Activated naive CD4-positive, alpha-beta T cell treated with anti-CD3 and anti-CD28 coated beads for 36 hours (primary cell): ENCODE data around the gene GPR52. TPM values are rescaled to one million over a fixed set of nuclear protein-coding genes. Genes with fewer than 3 reads are reported as not detected.

Source experiments
- CTCF ChIA-PET: fragments of 350-600 bp; sonication (Branson Sonifier 250); formaldehyde crosslinking; loops from one replicate; lab custom pipeline; 2021; ENCODE audit warnings: antibody characterized with exemption; lab: Charles Lee
- DNase-seq: peaks from one replicate; pipeline ENCODE4 v3.0.0-alpha.2; 2020
- H3K27ac Mint-ChIP-seq: one replicate; pipeline ENCODE4 v1.8.0; 2021; ENCODE audit warnings: mild to moderate bottlenecking, mixed read lengths
- H3K27me3 Mint-ChIP-seq: one replicate; pipeline ENCODE4 v1.8.0; 2021; ENCODE audit warnings: low read depth, mixed read lengths
- H3K36me3 Mint-ChIP-seq: one replicate; pipeline ENCODE4 v1.8.0; 2021; ENCODE audit warnings: low read depth, mixed read lengths
- H3K4me1 Mint-ChIP-seq: one replicate; pipeline ENCODE4 v1.8.0; 2021; ENCODE audit warnings: low read depth, mixed read lengths
- H3K4me3 Mint-ChIP-seq: one replicate; pipeline ENCODE4 v1.8.0; 2021; ENCODE audit warnings: mild to moderate bottlenecking, moderate library complexity, mixed read lengths
- H3K9me3 Mint-ChIP-seq: one replicate; pipeline ENCODE4 v1.8.0; 2021; ENCODE audit warnings: mixed read lengths
- intact Hi-C: fragments of 100-400 bp; cut with micrococcal nuclease; formaldehyde crosslinking; loops from one replicate; pipeline ENCODE4 v1.15.1; 2023
- total RNA-seq, 2 experiments: library from RNA; stranded (reverse); gene quantifications; one replicate each; pipeline ENCODE4 v1.2.3, GENCODE V29; 2021

The GPR52 gene
- total RNA-seq, 2 experiments from 2014 or later, result 0.20 TPM; not detected in 1

DNA sequence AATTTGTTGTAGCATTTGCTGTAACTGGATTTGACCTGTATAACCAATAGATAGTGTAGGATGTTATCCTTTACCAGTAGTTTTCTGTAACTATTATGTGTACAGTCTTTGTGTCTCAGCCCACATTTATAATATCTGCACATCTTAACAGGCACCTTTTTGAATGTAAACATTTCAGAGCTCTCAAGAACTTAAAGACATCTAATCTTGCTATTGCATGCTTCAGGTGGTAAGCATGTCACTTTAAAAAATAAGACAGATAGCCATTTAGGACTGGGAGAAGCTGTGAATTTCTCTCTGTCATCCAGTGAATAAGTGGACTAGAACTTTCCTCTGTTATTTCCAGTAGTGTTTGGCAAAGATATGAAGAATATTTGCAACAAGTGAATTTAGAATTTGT, 22.6 kb upstream of the GPR52 start:
- Mint-ChIP-seq H3K9me3 (no peaks in the 10 kb centered on the region), H3K27ac (no peak overlapping the region), H3K36me3 (peaks cover 2% of the 10 kb centered on the region), H3K4me1 (no peaks in the 10 kb centered on the region), H3K4me3 (no peak overlapping the region), H3K27me3 (no peaks in the 10 kb centered on the region)
- intact Hi-C loops, result no loop called here
- CTCF ChIA-PET, result no interaction called here
- DNase-seq, result no peak

GRCh38 chr1:174426153-174426552, 21.6 kb upstream of the GPR52 start:
- H3K27ac Mint-ChIP-seq, result no peak overlapping the region
- H3K4me3 Mint-ChIP-seq, result no peak overlapping the region
- intact Hi-C loops, result no loop called here
- peaks cover 2% of the 10 kb centered on the region for H3K36me3 Mint-ChIP-seq
- no peaks in the 10 kb centered on the region for H3K27me3 Mint-ChIP-seq
- DNase-seq, result no peak
- no peaks in the 10 kb centered on the region for H3K9me3 Mint-ChIP-seq
- CTCF ChIA-PET, result no interaction called here
- no peaks in the 10 kb centered on the region for H3K4me1 Mint-ChIP-seq

- no peak for DNase-seq
- Mint-ChIP-seq H3K27me3 (no peaks in the 10 kb centered on the region), H3K4me1 (no peaks in the 10 kb centered on the region), H3K36me3 (no peaks in the 10 kb centered on the region), H3K27ac (no peak overlapping the region), H3K4me3 (no peak overlapping the region), H3K9me3 (no peaks in the 10 kb centered on the region)
- CTCF ChIA-PET, result no interaction called here
- intact Hi-C loops, result no loop called here
Measured at GRCh38 chr1:174428033-174428432, 19.7 kb upstream of the GPR52 start.

- Mint-ChIP-seq H3K27ac (no peak overlapping the region), H3K27me3 (no peaks in the 10 kb centered on the region), H3K36me3 (no peaks in the 10 kb centered on the region), H3K9me3 (no peaks in the 10 kb centered on the region), H3K4me1 (no peaks in the 10 kb centered on the region), H3K4me3 (no peak overlapping the region)
- DNase-seq, result no peak
- CTCF ChIA-PET, result no interaction called here
- intact Hi-C loops, result no loop called here
Measured at GRCh38 chr1:174428739-174429138, 19.0 kb upstream of the GPR52 start.

DNA sequence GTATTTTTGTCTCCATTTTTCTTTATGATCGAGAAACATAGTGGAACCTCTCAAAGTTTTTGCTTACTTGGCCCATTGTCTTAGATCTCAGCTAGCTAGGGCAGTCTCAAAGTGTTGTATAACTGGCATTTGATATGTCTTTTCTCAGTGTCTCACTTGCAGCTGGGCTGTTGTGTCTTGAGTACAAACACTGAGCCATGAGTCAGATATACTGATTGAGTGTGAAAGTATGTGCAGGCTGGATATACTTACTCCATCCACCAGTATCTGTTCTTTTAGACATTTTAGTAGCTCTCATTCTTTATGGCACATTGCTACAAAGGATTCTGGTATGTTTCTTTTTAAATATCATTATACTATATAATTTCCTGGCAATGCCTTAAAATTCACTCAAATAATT, 14.3 kb upstream of the GPR52 start:
- no peak overlapping the region for H3K4me3 Mint-ChIP-seq
- peaks cover 6% of the 10 kb centered on the region for H3K9me3 Mint-ChIP-seq
- CTCF ChIA-PET, result no interaction called here
- intact Hi-C loops, result no loop called here
- no peak overlapping the region for H3K27ac Mint-ChIP-seq
- H3K4me1 Mint-ChIP-seq, result no peaks in the 10 kb centered on the region
- H3K27me3 Mint-ChIP-seq, result no peaks in the 10 kb centered on the region
- H3K36me3 Mint-ChIP-seq, result peaks cover 4% of the 10 kb centered on the region
- no peak for DNase-seq

- no peaks in the 10 kb centered on the region for H3K27me3 Mint-ChIP-seq
- intact Hi-C loops, result no loop called here
- DNase-seq, result no peak
- H3K4me3 Mint-ChIP-seq, result no peak overlapping the region
- no peaks in the 10 kb centered on the region for H3K4me1 Mint-ChIP-seq
- H3K27ac Mint-ChIP-seq, result no peak overlapping the region
- no peaks in the 10 kb centered on the region for H3K36me3 Mint-ChIP-seq
- CTCF ChIA-PET, result no interaction called here
- H3K9me3 Mint-ChIP-seq, result peaks cover 2% of the 10 kb centered on the region
Measured at GRCh38 chr1:174445351-174445750, 2.4 kb upstream of the GPR52 start.

GRCh38 chr1:174445817-174446216, 1.9 kb upstream of the GPR52 start:
- Mint-ChIP-seq H3K4me1 (no peaks in the 10 kb centered on the region), H3K4me3 (no peak overlapping the region), H3K27ac (no peak overlapping the region), H3K9me3 (peaks cover 2% of the 10 kb centered on the region), H3K27me3 (no peaks in the 10 kb centered on the region), H3K36me3 (no peaks in the 10 kb centered on the region)
- intact Hi-C loops, result no loop called here
- no peak for DNase-seq
- CTCF ChIA-PET, result no interaction called here

GRCh38 chr1:174448531-174448883, 743 bp downstream of the GPR52 start:
- Mint-ChIP-seq H3K27me3 (no peaks in the 10 kb centered on the region), H3K36me3 (no peaks in the 10 kb centered on the region), H3K9me3 (peaks cover 2% of the 10 kb centered on the region), H3K4me3 (no peak overlapping the region), H3K4me1 (no peaks in the 10 kb centered on the region), H3K27ac (no peak overlapping the region)
- intact Hi-C loops, result no loop called here
- DNase-seq, result no peak
- CTCF ChIA-PET, result no interaction called here

DNA sequence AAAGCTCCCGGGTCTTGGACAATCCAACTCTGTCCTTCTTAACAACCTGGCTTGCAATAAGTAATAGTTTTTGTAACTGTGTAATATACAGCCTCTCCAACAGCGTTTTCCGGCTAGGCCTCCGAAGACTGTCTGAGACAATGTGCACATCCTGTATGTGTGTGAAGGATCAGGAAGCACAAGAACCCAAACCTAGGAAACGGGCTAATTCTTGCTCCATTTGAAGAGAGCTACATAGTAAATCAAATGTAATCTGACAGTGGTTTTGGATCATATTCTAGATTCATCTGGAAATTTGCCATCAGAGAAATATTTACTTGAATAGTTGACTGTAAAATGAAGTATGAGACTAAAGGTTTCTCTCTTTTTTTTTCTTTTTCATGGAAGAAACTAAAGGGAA, 1.2 kb downstream of the GPR52 start:
- Mint-ChIP-seq H3K27me3 (no peaks in the 10 kb centered on the region), H3K36me3 (no peaks in the 10 kb centered on the region), H3K4me1 (no peaks in the 10 kb centered on the region), H3K27ac (no peak overlapping the region), H3K9me3 (no peaks in the 10 kb centered on the region), H3K4me3 (no peak overlapping the region)
- DNase-seq, result no peak
- CTCF ChIA-PET, result no interaction called here
- intact Hi-C loops, result no loop called here

- no peak overlapping the region for H3K27ac Mint-ChIP-seq
- H3K4me1 Mint-ChIP-seq, result no peaks in the 10 kb centered on the region
- DNase-seq, result no peak
- no peaks in the 10 kb centered on the region for H3K9me3 Mint-ChIP-seq
- intact Hi-C loops, result no loop called here
- H3K27me3 Mint-ChIP-seq, result no peaks in the 10 kb centered on the region
- H3K36me3 Mint-ChIP-seq, result no peaks in the 10 kb centered on the region
- no peak overlapping the region for H3K4me3 Mint-ChIP-seq
- CTCF ChIA-PET, result interaction anchor here (0.6 kb wide), 1 partner anchor 30 kb away, joined by 3 read pairs; no protein-coding TSS in a partner anchor
Measured at GRCh38 chr1:174451408-174451807, 3.6 kb downstream of the GPR52 start.

DNA sequence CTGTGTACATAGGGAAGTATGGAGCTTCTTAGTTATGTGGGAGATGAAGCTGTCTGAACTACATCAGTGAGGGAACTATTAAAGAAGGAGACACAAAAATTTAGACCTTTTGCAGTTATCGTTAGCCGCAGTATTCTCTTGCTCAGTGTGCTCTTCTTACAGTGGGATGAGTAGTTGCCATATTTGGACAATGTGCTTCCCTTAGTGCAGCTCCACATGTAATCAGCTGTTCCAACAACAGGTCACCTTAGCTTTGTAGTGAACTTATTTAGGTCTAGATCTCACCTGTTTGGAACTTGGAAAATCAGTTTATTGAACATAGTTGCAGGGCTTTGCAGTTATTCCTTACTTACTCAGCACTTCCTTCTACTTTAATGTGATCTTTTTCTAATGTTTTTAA, 18.1 kb downstream of the GPR52 start:
- H3K4me1 Mint-ChIP-seq, result no peaks in the 10 kb centered on the region
- H3K27ac Mint-ChIP-seq, result no peak overlapping the region
- intact Hi-C loops, result no loop called here
- no peak for DNase-seq
- CTCF ChIA-PET, result interaction anchor here (0.7 kb wide), 2 partner anchors 203 to 615 kb away, joined by 3 read pairs; no protein-coding TSS in a partner anchor
- H3K27me3 Mint-ChIP-seq, result no peaks in the 10 kb centered on the region
- H3K9me3 Mint-ChIP-seq, result no peaks in the 10 kb centered on the region
- peaks cover 4% of the 10 kb centered on the region for H3K36me3 Mint-ChIP-seq
- H3K4me3 Mint-ChIP-seq, result no peak overlapping the region

DNA sequence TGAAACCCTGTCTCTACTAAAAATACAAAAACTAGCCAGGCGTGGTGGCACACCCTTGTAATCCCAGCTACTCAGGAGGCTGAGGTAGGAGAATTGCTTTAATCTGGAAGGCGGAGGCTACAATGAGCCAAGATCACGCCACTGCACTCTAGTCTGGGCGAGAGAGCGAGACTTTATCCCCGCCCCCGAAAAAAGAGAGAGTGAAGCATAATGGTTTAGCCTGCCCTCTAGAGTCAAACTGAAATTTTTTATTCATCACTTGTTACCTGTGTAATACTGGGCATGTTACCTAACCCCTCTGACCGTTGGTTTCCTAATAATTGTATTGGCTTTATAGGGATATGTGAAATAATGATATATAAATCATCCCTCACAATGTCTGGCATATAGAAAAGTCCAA, 18.8 kb downstream of the GPR52 start:
- Mint-ChIP-seq H3K27ac (no peak overlapping the region), H3K4me1 (no peaks in the 10 kb centered on the region), H3K27me3 (no peaks in the 10 kb centered on the region), H3K4me3 (no peak overlapping the region), H3K9me3 (no peaks in the 10 kb centered on the region), H3K36me3 (peaks cover under 1% of the 10 kb centered on the region)
- intact Hi-C loops, result no loop called here
- CTCF ChIA-PET, result no interaction called here
- DNase-seq, result no peak

GRCh38 chr1:174469052-174469451, 21.3 kb downstream of the GPR52 start:
- no peak overlapping the region for H3K27ac Mint-ChIP-seq
- H3K36me3 Mint-ChIP-seq, result no peaks in the 10 kb centered on the region
- no peak for DNase-seq
- intact Hi-C loops, result no loop called here
- CTCF ChIA-PET, result no interaction called here
- H3K9me3 Mint-ChIP-seq, result no peaks in the 10 kb centered on the region
- H3K4me1 Mint-ChIP-seq, result no peaks in the 10 kb centered on the region
- H3K4me3 Mint-ChIP-seq, result no peak overlapping the region
- H3K27me3 Mint-ChIP-seq, result no peaks in the 10 kb centered on the region

GRCh38 chr1:174469687-174470086, 21.9 kb downstream of the GPR52 start:
- CTCF ChIA-PET, result no interaction called here

More at GRCh38 chr1:174469687-174470086, 21.9 kb downstream of the GPR52 start:
- DNase-seq, result no peak
- no peak overlapping the region for H3K27ac Mint-ChIP-seq
- no peaks in the 10 kb centered on the region for H3K9me3 Mint-ChIP-seq
- H3K27me3 Mint-ChIP-seq, result no peaks in the 10 kb centered on the region
- H3K4me3 Mint-ChIP-seq, result no peak overlapping the region
- H3K4me1 Mint-ChIP-seq, result no peaks in the 10 kb centered on the region
- no peaks in the 10 kb centered on the region for H3K36me3 Mint-ChIP-seq
- intact Hi-C loops, result no loop called here
